SIG-M5 (cell line): ENCODE measurements around the gene DDX1.
"Not testable (repeated sequence)": the region's sequence is repeated elsewhere in the genome, so short reads cannot be mapped to it uniquely, and the experiment has no call there.

Experiments
- DNase-seq: peaks from one replicate; lab custom pipeline; 2025; lab: John Stamatoyannopoulos, UW

DDX1 gene

GRCh38 chr2:15677141-15677843, 85.6 kb downstream of the DDX1 start:
- DNase-seq, result no peak

- no peak for DNase-seq
Measured at GRCh38 chr2:15678346-15678745, 86.7 kb downstream of the DDX1 start.

DNA sequence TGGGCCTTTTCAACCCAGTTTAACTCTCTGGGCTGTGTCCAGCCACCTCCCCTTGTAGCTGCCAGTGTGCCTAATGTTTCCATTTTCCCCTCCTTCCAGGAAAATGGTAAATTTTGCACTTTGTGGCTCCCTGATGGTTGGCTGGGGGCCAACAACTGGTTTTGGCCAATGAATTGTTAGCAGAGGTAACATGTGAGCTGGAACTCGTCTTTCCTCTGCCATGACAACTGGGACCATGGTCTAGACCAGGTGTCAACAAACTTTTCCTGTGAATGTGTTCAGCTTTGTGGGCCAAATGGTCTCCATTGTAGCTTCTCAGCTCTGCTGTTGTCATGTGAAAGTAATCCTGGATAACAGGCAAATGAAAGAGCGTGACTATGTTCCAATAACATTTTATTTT, 87.2 kb downstream of the DDX1 start:
- no peak for DNase-seq

DNA sequence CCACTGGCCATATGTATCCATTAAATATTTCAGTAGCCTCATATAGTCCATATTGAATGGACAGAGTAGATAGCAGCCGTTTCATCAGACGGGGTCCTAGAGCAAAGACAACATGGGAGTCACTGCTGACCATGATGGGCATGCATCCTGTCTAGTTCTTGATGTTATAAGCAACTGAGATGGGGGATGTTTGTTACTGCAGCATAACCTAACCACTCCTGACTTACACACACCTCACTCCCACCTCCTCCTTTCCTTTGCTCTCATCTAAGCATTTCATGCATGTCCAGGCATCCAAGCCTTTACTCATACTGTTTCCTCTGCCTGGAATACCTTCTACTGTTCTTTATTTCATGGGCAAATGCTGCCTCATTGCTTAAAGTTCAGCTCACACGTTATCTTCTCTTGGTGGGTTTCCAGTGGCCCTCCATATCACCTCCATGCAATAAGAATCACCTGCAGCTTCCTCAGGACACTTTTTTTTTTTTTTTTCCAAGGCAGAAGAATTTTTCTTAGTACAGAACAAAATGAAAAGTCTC, 87.8 kb downstream of the DDX1 start:
- DNase-seq, result no peak

- not testable (repeated sequence) for DNase-seq
Measured at GRCh38 chr2:15680132-15680531, 88.5 kb downstream of the DDX1 start.
